HG03196 (cell line): ENCODE results near the gene BSCL2.
A peak's percentile ranks its signal among the peaks of the same experiment; 100 is the strongest.
"Not testable (repeated sequence)": the region's sequence is repeated elsewhere in the genome, so short reads cannot be mapped to it uniquely, and the experiment has no call there.

ENCODE experiments used
- ATAC-seq: cut with Tn5 transposase; IDR thresholded peaks from one replicate; pipeline ENCODE4 v1.9.1; 2021; ENCODE audit not compliant: unreplicated experiment

Gene BSCL2

GRCh38 chr11:62664405-62665074, 42.7 kb downstream of the BSCL2 start:
- ATAC-seq = peak; percentile 25

- ATAC-seq = no peak
Measured at GRCh38 chr11:62656796-62657429, 50.3 kb downstream of the BSCL2 start.

GRCh38 chr11:62654297-62654696, 52.9 kb downstream of the BSCL2 start:
- ATAC-seq = no peak

GRCh38 chr11:62652161-62653006, 54.8 kb downstream of the BSCL2 start:
- ATAC-seq = peak; percentile 18

- not testable (repeated sequence) for ATAC-seq
Measured at GRCh38 chr11:62650283-62650682, 56.9 kb downstream of the BSCL2 start.

- no peak for ATAC-seq
Measured at GRCh38 chr11:62649486-62649885, 57.7 kb downstream of the BSCL2 start.

GRCh38 chr11:62648967-62649364, 58.3 kb downstream of the BSCL2 start:
- no peak for ATAC-seq

GRCh38 chr11:62648185-62648966, 58.8 kb downstream of the BSCL2 start:
- ATAC-seq = no peak

GRCh38 chr11:62647609-62648005, 59.6 kb downstream of the BSCL2 start:
- no peak for ATAC-seq

GRCh38 chr11:62646825-62647608, 60.2 kb downstream of the BSCL2 start:
- ATAC-seq = no peak

GRCh38 chr11:62645946-62646824, 61.0 kb downstream of the BSCL2 start, which contains the start of gene GANAB:
TSS of gene GANAB (minus strand) at chr11:62646613. CDS start at chr11:62646599, 14 bp downstream.
- peak; percentile 88 for ATAC-seq

GRCh38 chr11:62645671-62645945, 61.6 kb downstream of the BSCL2 start:
- no peak for ATAC-seq

GRCh38 chr11:62644220-62644619, 63.0 kb downstream of the BSCL2 start:
- ATAC-seq = no peak
